Vagina (tissue), 2 donors: ENCODE results near the gene LRRC36. TPM values are rescaled to one million over a fixed set of nuclear protein-coding genes. Genes with fewer than 3 reads are reported as not detected.

Source experiments
- DNase-seq, 2 donors: peaks; one replicate each; pipeline ENCODE4 v3.0.0-alpha.2; 2017; ENCODE audit errors: extremely low spot score in 2 of 2
- H3K27ac ChIP-seq: fragments of 200-600 bp; sonication (generic); one replicate; pipeline ENCODE4 v1.5.1; 2019
- H3K27me3 ChIP-seq: fragments of 200-600 bp; sonication (generic); one replicate; pipeline ENCODE4 v1.5.1; 2019
- H3K36me3 ChIP-seq, 2 donors: fragments of 200-600 bp; sonication (generic); one replicate each; pipeline ENCODE4 v1.5.1; 2017 to 2019
- H3K4me1 ChIP-seq: fragments of 200-600 bp; sonication (generic); one replicate; pipeline ENCODE4 v1.5.1; 2019
- H3K4me3 ChIP-seq, 2 donors: fragments of 200-600 bp; sonication (generic); 1 replicate in 1 of 2; 2 replicates in 1 of 2; pipeline ENCODE4 v1.5.1; 2016 to 2019
- H3K9me3 ChIP-seq: fragments of 200-600 bp; sonication (generic); one replicate; pipeline ENCODE4 v1.5.1; 2019
- CTCF ChIP-seq, 3 experiments: fragments of 450-650 bp in 2 of 3; fragments of 200-600 bp in 1 of 3; sonication (generic) in 1 of 3; IDR thresholded peaks; one replicate each; pipeline ENCODE4 v1.5.1; 2017 to 2019; ENCODE audit warnings: antibody characterized with exemption in 3 of 3, mild to moderate bottlenecking in 2 of 3, moderate library complexity in 2 of 3
- POLR2A ChIP-seq, 2 donors: fragments of 450-650 bp; IDR thresholded peaks; one replicate each; pipeline ENCODE4 v1.6.1; 2017; ENCODE audit warnings: antibody characterized with exemption in 2 of 2, mild to moderate bottlenecking in 2 of 2, moderate library complexity in 2 of 2
- POLR2AphosphoS5 ChIP-seq, 2 donors: sonication (generic); formaldehyde crosslinking; IDR thresholded peaks; one replicate each; pipeline ENCODE4 v1.9.0; 2017; ENCODE audit warnings: antibody characterized with exemption in 2 of 2, mild to moderate bottlenecking in 2 of 2, low read depth in 1 of 2; ENCODE audit not compliant: insufficient read depth in 1 of 2
- intact Hi-C: fragments of 100-400 bp; cut with DNase I; formaldehyde crosslinking; loops from one replicate; pipeline ENCODE4 v1.15.1; 2023
- total RNA-seq: library from RNA; depleted of rRNA; stranded (reverse); fragments of >200 nt; gene quantifications from one replicate; pipeline ENCODE4 v1.2.3, GENCODE V29; 2016

The LRRC36 gene
- total RNA-seq, 1 donor from 2014 or later = not detected

GRCh38 chr16:67299269-67299668, 27.3 kb upstream of the LRRC36 start:
- TF ChIP-seq POLR2A (IDR thresholded peaks at IDR 0.05) (no peak), CTCF (IDR thresholded peaks at IDR 0.05) (no peak), POLR2AphosphoS5 (IDR thresholded peaks at IDR 0.05; ENCODE audit: insufficient read depth in 1 of 2, low read depth in 1 of 2) (no peak)
- no peak overlapping the region for H3K4me3 ChIP-seq
- no peak overlapping the region for H3K27ac ChIP-seq
- H3K27me3 ChIP-seq = no peaks in the 10 kb centered on the region
- intact Hi-C loops = no loop called here
- no peaks in the 10 kb centered on the region for H3K36me3 ChIP-seq
- DNase-seq = no peak
- H3K4me1 ChIP-seq = peaks cover 33% of the 10 kb centered on the region
- no peaks in the 10 kb centered on the region for H3K9me3 ChIP-seq

GRCh38 chr16:67301080-67301782, 25.4 kb upstream of the LRRC36 start:
- intact Hi-C loops = no loop called here
- DNase-seq = no peak
- H3K36me3 ChIP-seq = no peaks in the 10 kb centered on the region
- H3K4me1 ChIP-seq = peaks cover 17% of the 10 kb centered on the region
- H3K27me3 ChIP-seq = no peaks in the 10 kb centered on the region
- H3K27ac ChIP-seq = peak overlapping the region; percentile 73
- H3K9me3 ChIP-seq = no peaks in the 10 kb centered on the region
- no peak for TF ChIP-seq POLR2A (IDR thresholded peaks at IDR 0.05)
- no peak for TF ChIP-seq CTCF (IDR thresholded peaks at IDR 0.05)
- peak in 1 of 2 donors; percentile 22 for TF ChIP-seq POLR2AphosphoS5 (IDR thresholded peaks at IDR 0.05; ENCODE audit: insufficient read depth in 1 of 2, low read depth in 1 of 2)
- no peak overlapping the region for H3K4me3 ChIP-seq

- Histone ChIP-seq H3K27me3 (no peaks in the 10 kb centered on the region), H3K36me3 (no peaks in the 10 kb centered on the region), H3K4me3 (no peak overlapping the region), H3K4me1 (peaks cover 15% of the 10 kb centered on the region), H3K27ac (peak overlapping the region; percentile 73), H3K9me3 (no peaks in the 10 kb centered on the region)
- TF ChIP-seq CTCF (IDR thresholded peaks at IDR 0.05) (no peak), POLR2AphosphoS5 (IDR thresholded peaks at IDR 0.05; ENCODE audit: insufficient read depth in 1 of 2, low read depth in 1 of 2) (no peak), POLR2A (IDR thresholded peaks at IDR 0.05) (no peak)
- intact Hi-C loops = no loop called here
- no peak for DNase-seq
These were observed 24.5 kb upstream of the LRRC36 start for GRCh38 chr16:67302076-67302475.

DNA sequence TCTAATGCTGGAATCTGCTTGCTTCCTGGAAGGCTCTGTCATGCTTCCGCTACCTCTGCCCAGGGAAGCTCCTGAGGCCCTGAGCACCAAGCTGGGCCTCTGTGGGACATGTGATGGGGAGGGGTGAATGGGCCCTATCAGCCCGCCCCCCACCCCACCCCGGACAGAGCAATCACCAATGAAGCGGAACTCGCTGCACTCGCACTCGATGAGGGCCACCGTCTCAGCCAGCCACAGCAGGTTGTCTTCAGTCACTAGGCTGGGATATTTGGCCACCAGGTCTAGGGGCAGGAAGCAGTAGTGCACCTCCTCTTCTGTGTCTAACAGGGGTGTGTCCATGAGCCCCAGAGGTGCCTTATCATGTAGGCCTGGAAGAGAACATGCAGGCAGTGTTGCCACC, 23.6 kb upstream of the LRRC36 start:
- Histone ChIP-seq H3K27ac (no peak overlapping the region), H3K9me3 (no peaks in the 10 kb centered on the region), H3K27me3 (no peaks in the 10 kb centered on the region), H3K36me3 (no peaks in the 10 kb centered on the region), H3K4me1 (peaks cover 15% of the 10 kb centered on the region), H3K4me3 (no peak overlapping the region)
- DNase-seq = no peak
- TF ChIP-seq POLR2AphosphoS5 (IDR thresholded peaks at IDR 0.05; ENCODE audit: insufficient read depth in 1 of 2, low read depth in 1 of 2) (no peak), POLR2A (IDR thresholded peaks at IDR 0.05) (no peak), CTCF (IDR thresholded peaks at IDR 0.05) (no peak)
- intact Hi-C loops = no loop called here

- no peaks in the 10 kb centered on the region for H3K36me3 ChIP-seq
- H3K27me3 ChIP-seq = no peaks in the 10 kb centered on the region
- peaks cover 15% of the 10 kb centered on the region for H3K4me1 ChIP-seq
- TF ChIP-seq POLR2AphosphoS5 (IDR thresholded peaks at IDR 0.05; ENCODE audit: insufficient read depth in 1 of 2, low read depth in 1 of 2) = no peak
- no peak for TF ChIP-seq CTCF (IDR thresholded peaks at IDR 0.05)
- TF ChIP-seq POLR2A (IDR thresholded peaks at IDR 0.05) = no peak
- no peak overlapping the region for H3K27ac ChIP-seq
- no peaks in the 10 kb centered on the region for H3K9me3 ChIP-seq
- no peak for DNase-seq
- intact Hi-C loops = no loop called here
- no peak overlapping the region for H3K4me3 ChIP-seq
These were observed 22.6 kb upstream of the LRRC36 start for GRCh38 chr16:67304020-67304419.
